ENCODE results near the gene MMP20.

GRCh38 chr11:102623998-102624397 lies 1.1 kb downstream of the MMP20 start:
- TF ChIP-seq EZH2 (IDR thresholded peaks at IDR 0.05; ENCODE audit: borderline replicate concordance, insufficient read depth, low read depth, low read length, poor library complexity, severe bottlenecking) (no peak), CTCF (IDR thresholded peaks at IDR 0.05) (no peak)
